Endothelial cell of umbilical vein (primary cell): ENCODE measurements around the gene DCAF5. TPM values are rescaled to one million over a fixed set of nuclear protein-coding genes. Genes with fewer than 3 reads are reported as not detected.

Experiments used
- BruUV-seq: library from RNA; stranded (reverse); fragments of 400-500 nt; replicated peaks from 2 replicates; lab custom pipeline; 2021; lab: Mats Ljungman, UMichigan
- CTCF ChIA-PET: fragments of 300-600, 350-600 bp; sonication (Branson Sonifier 250); formaldehyde crosslinking; loops from one replicate; lab custom pipeline; 2021; ENCODE audit warnings: antibody characterized with exemption, inconsistent platforms; lab: Charles Lee
- POLR2A ChIA-PET: fragments of 300-600, 350-600 bp; sonication (Branson Sonifier 250); formaldehyde crosslinking; loops from one replicate; lab custom pipeline; 2021; ENCODE audit warnings: antibody characterized with exemption, inconsistent platforms; lab: Charles Lee
- DNase-seq: peaks from one replicate; pipeline ENCODE4 v3.0.0-alpha.2; 2011; ENCODE audit warnings: low read depth, low spot score
- FAIRE-seq: peaks from 2 replicates; lab custom pipeline; 2011; peaks lifted over from hg19 to GRCh38; lab: Jason Lieb, UNC
- H2AFZ ChIP-seq: 2 replicates; pipeline ENCODE4 v1.6.0; 2012; ENCODE audit warnings: low read depth, low read length, control low read depth, inconsistent platforms
- H3K27ac ChIP-seq: 2 replicates; pipeline ENCODE4 v1.5.1; 2011; ENCODE audit warnings: low read depth, mild to moderate bottlenecking, control low read depth, low read length, moderate library complexity; ENCODE audit not compliant: insufficient read depth
- H3K27me3 ChIP-seq, 2 experiments: 2 replicates each; pipeline versions ENCODE4 v1.6.0 to v1.6.1; 2011; ENCODE audit warnings: low read length in 2 of 2, mixed read lengths in 1 of 2; ENCODE audit not compliant: control insufficient read depth in 2 of 2, insufficient read depth in 2 of 2
- H3K36me3 ChIP-seq, 2 experiments: 2 replicates in 1 of 2; 3 replicates in 1 of 2; pipeline ENCODE4 v1.5.1; 2011; ENCODE audit warnings: low read length in 2 of 2, mild to moderate bottlenecking in 1 of 2, moderate library complexity in 1 of 2; ENCODE audit not compliant: control insufficient read depth in 2 of 2, insufficient read depth in 2 of 2; ENCODE audit errors: extremely low read depth in 1 of 2
- H3K4me1 ChIP-seq: 3 replicates; pipeline ENCODE4 v1.5.1; 2011; ENCODE audit warnings: mild to moderate bottlenecking, low read length; ENCODE audit not compliant: control insufficient read depth, insufficient read depth; ENCODE audit errors: extremely low read depth
- H3K4me2 ChIP-seq: 2 replicates; pipeline ENCODE4 v1.6.1; 2011; ENCODE audit warnings: low read length, control low read depth, mixed read lengths; ENCODE audit not compliant: insufficient read depth
- H3K4me3 ChIP-seq, 3 experiments: fragments of 200-600 bp in 1 of 3; sonication (generic), shearing (Covaris generic) in 1 of 3; replicated peaks in 1 of 3; 2 replicates each; pipeline ENCODE4 v1.5.1; 2011 to 2016; ENCODE audit warnings: control low read depth in 3 of 3, low read length in 3 of 3, mild to moderate bottlenecking in 2 of 3, inconsistent platforms in 1 of 3, low read depth in 1 of 3, moderate library complexity in 1 of 3; ENCODE audit not compliant: insufficient read depth in 1 of 3
- H3K79me2 ChIP-seq: 2 replicates; pipeline ENCODE4 v1.6.0; 2012; ENCODE audit warnings: low read length, inconsistent platforms; ENCODE audit not compliant: control insufficient read depth, insufficient read depth
- H3K9ac ChIP-seq: replicated peaks from 2 replicates; pipeline ENCODE3; 2011; ENCODE audit warnings: low read length, control low read depth; ENCODE audit not compliant: insufficient read depth; ENCODE audit errors: extremely low read depth
- H3K9me1 ChIP-seq: replicated peaks from 3 replicates; pipeline ENCODE4 v1.6.0; 2011; ENCODE audit warnings: mild to moderate bottlenecking, low read length; ENCODE audit not compliant: control insufficient read depth, insufficient read depth; ENCODE audit errors: extremely low read depth
- H3K9me3 ChIP-seq: replicated peaks from 2 replicates; pipeline ENCODE4 v1.5.1; 2012; ENCODE audit warnings: low read length, inconsistent platforms; ENCODE audit not compliant: control insufficient read depth, insufficient read depth
- H4K20me1 ChIP-seq: replicated peaks from 2 replicates; pipeline ENCODE3; 2011; ENCODE audit warnings: mild to moderate bottlenecking, low read length; ENCODE audit not compliant: control insufficient read depth, insufficient read depth; ENCODE audit errors: extremely low read depth
- EZH2 ChIP-seq: IDR thresholded peaks from 2 replicates; pipeline ENCODE4 v1.6.1; 2012; ENCODE audit warnings: borderline replicate concordance, low read depth, mild to moderate bottlenecking, moderate library complexity, low read length, inconsistent platforms; ENCODE audit not compliant: severe bottlenecking
- FOS ChIP-seq: IDR thresholded peaks from 2 replicates; pipeline ENCODE4 v1.6.1; 2011; ENCODE audit warnings: mild to moderate bottlenecking, low read length, moderate library complexity, borderline replicate concordance; ENCODE audit not compliant: insufficient read depth
- GATA2 ChIP-seq: IDR thresholded peaks from 2 replicates; pipeline ENCODE4 v1.7.0; 2011; ENCODE audit warnings: low read depth, mild to moderate bottlenecking, moderate library complexity, mixed read lengths, low read length; ENCODE audit not compliant: insufficient read length, insufficient read depth
- JUN ChIP-seq: IDR thresholded peaks from 2 replicates; pipeline ENCODE4 v1.6.1; 2011; ENCODE audit warnings: borderline replicate concordance, low read depth; ENCODE audit not compliant: insufficient read length, insufficient read depth
- MAX ChIP-seq: IDR thresholded peaks from 2 replicates; pipeline ENCODE4 v1.6.1; 2011; ENCODE audit not compliant: insufficient read depth, insufficient read length
- MYC ChIP-seq: IDR thresholded peaks from one replicate; pipeline ENCODE4 v1.6.1; 2011; ENCODE audit warnings: mild to moderate bottlenecking, low read depth, low read length
- POLR2A ChIP-seq: IDR thresholded peaks from 2 replicates; pipeline ENCODE4 v1.6.1; 2012; ENCODE audit warnings: low read depth, mild to moderate bottlenecking, control low read depth, low read length
- POLR2AphosphoS5 ChIP-seq: IDR thresholded peaks from 2 replicates; pipeline ENCODE4 v1.6.1; 2012; ENCODE audit warnings: low read depth, mild to moderate bottlenecking, control low read depth, low read length, moderate library complexity; ENCODE audit not compliant: insufficient read depth
- dilution Hi-C: fragments of 300-500 bp; cut with MboI; formaldehyde crosslinking; loops from one replicate; pipeline ENCODE4 v1.15.0; 2019; ENCODE audit warnings: low sequenced_read_pairs; ENCODE audit not compliant: extremely low pct_ligation_motif_present
- intact Hi-C: fragments of 100-400 bp; cut with micrococcal nuclease; formaldehyde crosslinking; loops from one replicate; pipeline ENCODE4 v1.10.0; 2022
- polyA plus RNA-seq, 4 experiments: library from polyadenylated mRNA; depleted of rRNA in 3 of 4; stranded (reverse) in 3 of 4; unstranded in 1 of 4; fragments of >200 nt; gene quantifications; 2 replicates each; pipeline versions ENCODE4 v1.2.1 to v1.2.3, GENCODE V29; 2011 to 2012; ENCODE audit warnings: missing spikeins in 1 of 4
- total RNA-seq: library from RNA; stranded (reverse); gene quantifications from 2 replicates; pipeline ENCODE4 v1.2.3, GENCODE V29; 2021
- TF ChIP-seq, protein P1 (sequence below), 2 donors: IDR thresholded peaks; 1 replicate in 1 of 2; 2 replicates in 1 of 2; pipeline ENCODE4 v1.5.1; 2011; ENCODE audit warnings: low read length in 2 of 2, mild to moderate bottlenecking in 2 of 2, moderate library complexity in 2 of 2, control low read depth in 1 of 2, inconsistent platforms in 1 of 2, low read depth in 1 of 2; ENCODE audit not compliant: insufficient read depth in 1 of 2; ENCODE audit errors: extremely low read depth in 1 of 2

Gene DCAF5
- total and polyA plus RNA-seq, 2 donors (not counting 3 experiments of a cell fraction or from before 2014, with no cell fraction given), result 37.9 to 52.5 TPM

- DNase-seq (no peak), FAIRE-seq (no peak)
- Histone ChIP-seq H2AFZ (no peak overlapping the region), H3K4me2 (no peak overlapping the region), H3K4me1 (peaks cover 66% of the 10 kb centered on the region), H3K27me3 (no peaks in the 10 kb centered on the region), H3K4me3 (no peak overlapping the region), H3K27ac (no peak overlapping the region), H3K36me3 (no peaks in the 10 kb centered on the region), H3K79me2 (no peaks in the 10 kb centered on the region), H3K9me1 (no peaks in the 10 kb centered on the region), H3K9me3 (no peaks in the 10 kb centered on the region), H4K20me1 (no peaks in the 10 kb centered on the region), H3K9ac (no peak overlapping the region)
- BruUV-seq, result no TSS peak
- intact Hi-C loops (loop anchor here (1.0 kb wide), 1 partner anchor 12 kb away; no protein-coding TSS in a partner anchor), dilution Hi-C loops (no loop called here)
- TF ChIP-seq, protein P1, sequence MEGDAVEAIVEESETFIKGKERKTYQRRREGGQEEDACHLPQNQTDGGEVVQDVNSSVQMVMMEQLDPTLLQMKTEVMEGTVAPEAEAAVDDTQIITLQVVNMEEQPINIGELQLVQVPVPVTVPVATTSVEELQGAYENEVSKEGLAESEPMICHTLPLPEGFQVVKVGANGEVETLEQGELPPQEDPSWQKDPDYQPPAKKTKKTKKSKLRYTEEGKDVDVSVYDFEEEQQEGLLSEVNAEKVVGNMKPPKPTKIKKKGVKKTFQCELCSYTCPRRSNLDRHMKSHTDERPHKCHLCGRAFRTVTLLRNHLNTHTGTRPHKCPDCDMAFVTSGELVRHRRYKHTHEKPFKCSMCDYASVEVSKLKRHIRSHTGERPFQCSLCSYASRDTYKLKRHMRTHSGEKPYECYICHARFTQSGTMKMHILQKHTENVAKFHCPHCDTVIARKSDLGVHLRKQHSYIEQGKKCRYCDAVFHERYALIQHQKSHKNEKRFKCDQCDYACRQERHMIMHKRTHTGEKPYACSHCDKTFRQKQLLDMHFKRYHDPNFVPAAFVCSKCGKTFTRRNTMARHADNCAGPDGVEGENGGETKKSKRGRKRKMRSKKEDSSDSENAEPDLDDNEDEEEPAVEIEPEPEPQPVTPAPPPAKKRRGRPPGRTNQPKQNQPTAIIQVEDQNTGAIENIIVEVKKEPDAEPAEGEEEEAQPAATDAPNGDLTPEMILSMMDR (IDR thresholded peaks at IDR 0.05; ENCODE audit: extremely low read depth in 1 of 2, insufficient read depth in 1 of 2, low read depth in 1 of 2, low read length in 2 of 2), result no peak
- TF ChIP-seq EZH2 (no peak), FOS (no peak), JUN (no peak), MAX (no peak), POLR2A (no peak), POLR2AphosphoS5 (no peak), MYC (no peak), GATA2 (no peak)
- CTCF ChIA-PET, result interaction anchor here (0.9 to 4.8 kb wide), 8 partner anchors 8 to 63 kb away, joined by 3 to 24 read pairs (median 4); no protein-coding TSS in a partner anchor
- POLR2A ChIA-PET, result interaction anchor here (1.6 kb wide), 1 partner anchor 63 kb away, joined by 5 read pairs; no protein-coding TSS in a partner anchor
Measured at GRCh38 chr14:69042787-69043444, 110.0 kb downstream of the DCAF5 start.
